Measurements from ENCODE around the gene PHLPP1. TPM values are rescaled to one million over a fixed set of nuclear protein-coding genes. Genes with fewer than 3 reads are reported as not detected.

PHLPP1 gene
- total and polyA plus RNA-seq, 2 experiments from 2014 or later, result 15.7 to 73.6 TPM

DNA sequence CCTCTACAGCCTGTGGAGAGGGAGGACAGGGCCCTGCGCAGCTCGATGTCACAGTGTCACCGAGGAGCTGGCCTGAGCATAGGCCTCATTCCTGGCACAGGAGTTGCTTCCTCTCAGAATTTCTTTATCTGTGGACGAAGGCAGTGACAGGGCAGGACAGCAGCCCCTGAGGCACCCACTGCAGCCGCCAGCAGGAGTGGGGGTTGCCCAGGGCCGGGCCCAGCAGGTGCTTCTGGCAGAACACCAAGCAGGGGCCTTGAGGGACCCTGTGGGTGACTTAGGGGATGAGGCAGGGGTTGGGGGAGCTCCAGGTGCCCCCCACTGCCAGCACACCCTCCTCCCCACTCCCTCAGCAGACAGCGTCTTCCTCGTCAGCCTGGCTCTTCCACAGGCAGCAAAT is 290.0 kb downstream of the PHLPP1 start (continued):
- TF ChIP-seq, protein P1, sequence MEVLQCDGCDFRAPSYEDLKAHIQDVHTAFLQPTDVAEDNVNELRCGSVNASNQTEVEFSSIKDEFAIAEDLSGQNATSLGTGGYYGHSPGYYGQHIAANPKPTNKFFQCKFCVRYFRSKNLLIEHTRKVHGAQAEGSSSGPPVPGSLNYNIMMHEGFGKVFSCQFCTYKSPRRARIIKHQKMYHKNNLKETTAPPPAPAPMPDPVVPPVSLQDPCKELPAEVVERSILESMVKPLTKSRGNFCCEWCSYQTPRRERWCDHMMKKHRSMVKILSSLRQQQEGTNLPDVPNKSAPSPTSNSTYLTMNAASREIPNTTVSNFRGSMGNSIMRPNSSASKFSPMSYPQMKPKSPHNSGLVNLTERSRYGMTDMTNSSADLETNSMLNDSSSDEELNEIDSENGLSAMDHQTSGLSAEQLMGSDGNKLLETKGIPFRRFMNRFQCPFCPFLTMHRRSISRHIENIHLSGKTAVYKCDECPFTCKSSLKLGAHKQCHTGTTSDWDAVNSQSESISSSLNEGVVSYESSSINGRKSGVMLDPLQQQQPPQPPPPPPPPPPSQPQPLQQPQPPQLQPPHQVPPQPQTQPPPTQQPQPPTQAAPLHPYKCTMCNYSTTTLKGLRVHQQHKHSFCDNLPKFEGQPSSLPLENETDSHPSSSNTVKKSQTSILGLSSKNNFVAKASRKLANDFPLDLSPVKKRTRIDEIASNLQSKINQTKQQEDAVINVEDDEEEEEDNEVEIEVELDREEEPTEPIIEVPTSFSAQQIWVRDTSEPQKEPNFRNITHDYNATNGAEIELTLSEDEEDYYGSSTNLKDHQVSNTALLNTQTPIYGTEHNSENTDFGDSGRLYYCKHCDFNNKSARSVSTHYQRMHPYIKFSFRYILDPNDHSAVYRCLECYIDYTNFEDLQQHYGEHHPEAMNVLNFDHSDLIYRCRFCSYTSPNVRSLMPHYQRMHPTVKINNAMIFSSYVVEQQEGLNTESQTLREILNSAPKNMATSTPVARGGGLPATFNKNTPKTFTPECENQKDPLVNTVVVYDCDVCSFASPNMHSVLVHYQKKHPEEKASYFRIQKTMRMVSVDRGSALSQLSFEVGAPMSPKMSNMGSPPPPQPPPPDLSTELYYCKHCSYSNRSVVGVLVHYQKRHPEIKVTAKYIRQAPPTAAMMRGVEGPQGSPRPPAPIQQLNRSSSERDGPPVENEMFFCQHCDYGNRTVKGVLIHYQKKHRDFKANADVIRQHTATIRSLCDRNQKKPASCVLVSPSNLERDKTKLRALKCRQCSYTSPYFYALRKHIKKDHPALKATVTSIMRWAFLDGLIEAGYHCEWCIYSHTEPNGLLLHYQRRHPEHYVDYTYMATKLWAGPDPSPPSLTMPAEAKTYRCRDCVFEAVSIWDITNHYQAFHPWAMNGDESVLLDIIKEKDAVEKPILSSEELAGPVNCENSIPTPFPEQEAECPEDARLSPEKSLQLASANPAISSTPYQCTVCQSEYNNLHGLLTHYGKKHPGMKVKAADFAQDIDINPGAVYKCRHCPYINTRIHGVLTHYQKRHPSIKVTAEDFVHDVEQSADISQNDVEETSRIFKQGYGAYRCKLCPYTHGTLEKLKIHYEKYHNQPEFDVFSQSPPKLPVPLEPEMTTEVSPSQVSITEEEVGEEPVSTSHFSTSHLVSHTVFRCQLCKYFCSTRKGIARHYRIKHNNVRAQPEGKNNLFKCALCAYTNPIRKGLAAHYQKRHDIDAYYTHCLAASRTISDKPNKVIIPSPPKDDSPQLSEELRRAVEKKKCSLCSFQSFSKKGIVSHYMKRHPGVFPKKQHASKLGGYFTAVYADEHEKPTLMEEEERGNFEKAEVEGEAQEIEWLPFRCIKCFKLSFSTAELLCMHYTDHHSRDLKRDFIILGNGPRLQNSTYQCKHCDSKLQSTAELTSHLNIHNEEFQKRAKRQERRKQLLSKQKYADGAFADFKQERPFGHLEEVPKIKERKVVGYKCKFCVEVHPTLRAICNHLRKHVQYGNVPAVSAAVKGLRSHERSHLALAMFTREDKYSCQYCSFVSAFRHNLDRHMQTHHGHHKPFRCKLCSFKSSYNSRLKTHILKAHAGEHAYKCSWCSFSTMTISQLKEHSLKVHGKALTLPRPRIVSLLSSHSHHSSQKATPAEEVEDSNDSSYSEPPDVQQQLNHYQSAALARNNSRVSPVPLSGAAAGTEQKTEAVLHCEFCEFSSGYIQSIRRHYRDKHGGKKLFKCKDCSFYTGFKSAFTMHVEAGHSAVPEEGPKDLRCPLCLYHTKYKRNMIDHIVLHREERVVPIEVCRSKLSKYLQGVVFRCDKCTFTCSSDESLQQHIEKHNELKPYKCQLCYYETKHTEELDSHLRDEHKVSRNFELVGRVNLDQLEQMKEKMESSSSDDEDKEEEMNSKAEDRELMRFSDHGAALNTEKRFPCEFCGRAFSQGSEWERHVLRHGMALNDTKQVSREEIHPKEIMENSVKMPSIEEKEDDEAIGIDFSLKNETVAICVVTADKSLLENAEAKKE (CRISPR knock-in tag; IDR thresholded peaks at IDR 0.05), result no peak
- TF ChIP-seq EZH2phosphoT487 (IDR thresholded peaks at IDR 0.05; ENCODE audit: unreplicated experiment), result no peak

DNA sequence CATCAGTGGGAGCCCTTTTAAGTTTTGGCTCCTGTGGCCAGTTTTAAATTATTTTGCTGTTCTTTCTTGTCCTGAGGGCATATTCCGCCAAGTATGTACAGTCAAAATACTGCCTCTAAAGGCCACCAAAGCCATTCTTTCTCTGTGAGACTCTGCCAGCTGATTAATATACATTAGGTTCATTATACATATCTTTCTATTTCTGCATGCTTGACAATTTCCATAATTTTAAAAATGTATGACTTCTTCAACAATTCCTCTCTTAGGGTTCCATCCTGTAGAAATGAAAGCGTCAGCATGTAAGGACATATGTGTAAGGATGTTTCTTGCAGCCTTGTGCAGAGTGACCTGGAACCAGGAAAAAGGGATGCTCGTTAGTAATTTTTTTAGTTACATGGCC is 291.9 kb downstream of the PHLPP1 start:
- Histone ChIP-seq H4K20me1 (replicated peaks; ENCODE audit: insufficient read depth) (no peaks in the 10 kb centered on the region), H3K36me3 (ENCODE audit: insufficient read depth) (no peaks in the 10 kb centered on the region), H3F3A (replicated peaks; ENCODE audit: low read depth) (no peaks in the 10 kb centered on the region), H3K9me2 (ENCODE audit: insufficient read depth) (0 out of 2 replicates have a peak, but pooled peaks cover 3% of the 10 kb centered on the region), H3K27me3 (ENCODE audit: insufficient read depth) (no peaks in the 10 kb centered on the region), H3K4me1 (ENCODE audit: insufficient read depth) (no peaks in the 10 kb centered on the region), H3K4me3 (no peak overlapping the region), H3K4me2 (no peak overlapping the region), H3K27ac (ENCODE audit: low read depth) (no peak overlapping the region), H2AFZ (no peak overlapping the region), H3K79me2 (replicated peaks; ENCODE audit: insufficient read depth) (no peaks in the 10 kb centered on the region)
- no peak for TF ChIP-seq STAT1 (IDR thresholded peaks at IDR 0.05; ENCODE audit: unreplicated experiment)
- TF ChIP-seq EZH2phosphoT487 (IDR thresholded peaks at IDR 0.05; ENCODE audit: unreplicated experiment), result no peak
- TF ChIP-seq, protein P2, sequence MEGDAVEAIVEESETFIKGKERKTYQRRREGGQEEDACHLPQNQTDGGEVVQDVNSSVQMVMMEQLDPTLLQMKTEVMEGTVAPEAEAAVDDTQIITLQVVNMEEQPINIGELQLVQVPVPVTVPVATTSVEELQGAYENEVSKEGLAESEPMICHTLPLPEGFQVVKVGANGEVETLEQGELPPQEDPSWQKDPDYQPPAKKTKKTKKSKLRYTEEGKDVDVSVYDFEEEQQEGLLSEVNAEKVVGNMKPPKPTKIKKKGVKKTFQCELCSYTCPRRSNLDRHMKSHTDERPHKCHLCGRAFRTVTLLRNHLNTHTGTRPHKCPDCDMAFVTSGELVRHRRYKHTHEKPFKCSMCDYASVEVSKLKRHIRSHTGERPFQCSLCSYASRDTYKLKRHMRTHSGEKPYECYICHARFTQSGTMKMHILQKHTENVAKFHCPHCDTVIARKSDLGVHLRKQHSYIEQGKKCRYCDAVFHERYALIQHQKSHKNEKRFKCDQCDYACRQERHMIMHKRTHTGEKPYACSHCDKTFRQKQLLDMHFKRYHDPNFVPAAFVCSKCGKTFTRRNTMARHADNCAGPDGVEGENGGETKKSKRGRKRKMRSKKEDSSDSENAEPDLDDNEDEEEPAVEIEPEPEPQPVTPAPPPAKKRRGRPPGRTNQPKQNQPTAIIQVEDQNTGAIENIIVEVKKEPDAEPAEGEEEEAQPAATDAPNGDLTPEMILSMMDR (conservative IDR thresholded peaks at IDR 0.05; ENCODE audit: low read depth in 2 of 2), result no peak
- no peaks in the 10 kb centered on the region for H3K9me3 Mint-ChIP-seq
- H3K36me3 Mint-ChIP-seq (ENCODE audit: low read depth), result no peaks in the 10 kb centered on the region
- H3K4me1 Mint-ChIP-seq, result no peaks in the 10 kb centered on the region
- ATAC-seq (no peak), DNase-seq (ENCODE audit: low spot score) (no peak)
- no peak overlapping the region for H3K4me3 Mint-ChIP-seq
- H3K27ac Mint-ChIP-seq, result no peak overlapping the region
- peaks cover 3% of the 10 kb centered on the region for H3K27me3 Mint-ChIP-seq (ENCODE audit: insufficient read depth, low read depth, poor library complexity)
